GM21526 (cell line): Measurements from ENCODE around the gene ATG101.

Experiments used
- ATAC-seq: cut with Tn5 transposase; IDR thresholded peaks from one replicate; pipeline ENCODE4 v1.9.1; 2021; ENCODE audit warnings: moderate library complexity; ENCODE audit not compliant: unreplicated experiment, low FRiP score

ATG101 gene

DNA sequence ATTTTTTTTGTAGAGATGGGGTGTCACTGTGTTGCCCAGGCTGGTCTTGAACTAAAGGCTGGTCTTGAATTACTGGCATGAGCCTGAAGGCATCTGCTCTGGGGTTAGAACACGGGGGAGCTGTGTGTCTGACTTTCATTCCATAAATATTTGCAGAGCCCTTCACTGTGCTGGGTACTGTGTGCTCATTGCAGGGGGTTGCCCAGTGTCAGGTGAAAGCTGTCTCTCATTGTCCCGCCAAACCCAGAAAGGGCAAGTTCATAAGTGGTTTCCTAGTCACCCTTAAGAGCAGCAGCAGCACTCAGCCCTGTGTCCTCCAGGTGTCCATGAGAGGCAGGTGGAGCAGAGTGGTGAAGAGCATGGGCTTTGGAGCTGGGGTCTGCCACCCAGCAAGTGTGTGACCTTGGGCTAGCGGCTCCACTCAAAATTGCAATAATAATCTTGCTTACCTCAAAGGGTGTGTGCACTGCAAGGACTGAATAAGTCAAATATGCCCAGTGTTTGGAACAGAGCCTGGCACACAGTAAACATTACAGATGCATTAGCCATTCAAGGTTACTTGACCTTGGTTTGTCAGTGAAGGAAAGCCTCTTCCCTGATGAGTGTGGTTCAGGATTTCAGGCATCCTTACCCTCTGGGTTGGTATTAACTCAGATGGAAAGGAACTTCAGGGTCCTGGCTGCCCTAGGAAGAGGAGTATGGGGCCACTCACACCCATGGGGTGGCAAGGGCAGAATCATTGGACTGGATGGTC, 5.4 kb downstream of the ATG101 start:
- no peak for ATAC-seq

DNA sequence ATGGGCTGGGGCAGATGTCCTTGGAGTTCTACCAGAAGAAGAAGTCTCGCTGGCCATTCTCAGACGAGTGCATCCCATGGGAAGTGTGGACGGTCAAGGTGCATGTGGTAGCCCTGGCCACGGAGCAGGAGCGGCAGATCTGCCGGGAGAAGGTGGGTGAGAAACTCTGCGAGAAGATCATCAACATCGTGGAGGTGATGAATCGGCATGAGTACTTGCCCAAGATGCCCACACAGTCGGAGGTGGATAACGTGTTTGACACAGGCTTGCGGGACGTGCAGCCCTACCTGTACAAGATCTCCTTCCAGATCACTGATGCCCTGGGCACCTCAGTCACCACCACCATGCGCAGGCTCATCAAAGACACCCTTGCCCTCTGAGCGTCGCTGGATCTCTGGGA, 7.0 kb downstream of the ATG101 start:
- ATAC-seq: no peak

DNA sequence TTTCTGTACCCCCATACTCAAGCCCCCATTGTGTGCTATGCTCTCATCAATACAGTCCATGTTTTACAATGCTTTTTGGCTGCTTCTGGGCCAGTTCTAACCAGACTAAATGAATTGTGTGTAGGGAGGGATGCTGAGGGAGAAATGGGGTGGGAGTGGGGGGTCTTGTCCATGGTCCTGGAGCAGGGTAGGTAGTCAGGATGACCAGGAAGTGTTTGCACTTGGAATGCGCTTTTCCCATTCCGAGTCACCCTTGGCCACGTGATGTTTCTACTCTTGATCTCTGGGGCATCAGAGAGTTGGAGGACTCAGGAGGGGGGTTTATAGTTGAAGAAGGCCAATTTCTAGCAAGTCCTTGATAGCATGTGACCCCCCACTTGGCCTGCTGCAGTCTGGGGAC, 8.5 kb downstream of the ATG101 start:
- ATAC-seq: no peak

DNA sequence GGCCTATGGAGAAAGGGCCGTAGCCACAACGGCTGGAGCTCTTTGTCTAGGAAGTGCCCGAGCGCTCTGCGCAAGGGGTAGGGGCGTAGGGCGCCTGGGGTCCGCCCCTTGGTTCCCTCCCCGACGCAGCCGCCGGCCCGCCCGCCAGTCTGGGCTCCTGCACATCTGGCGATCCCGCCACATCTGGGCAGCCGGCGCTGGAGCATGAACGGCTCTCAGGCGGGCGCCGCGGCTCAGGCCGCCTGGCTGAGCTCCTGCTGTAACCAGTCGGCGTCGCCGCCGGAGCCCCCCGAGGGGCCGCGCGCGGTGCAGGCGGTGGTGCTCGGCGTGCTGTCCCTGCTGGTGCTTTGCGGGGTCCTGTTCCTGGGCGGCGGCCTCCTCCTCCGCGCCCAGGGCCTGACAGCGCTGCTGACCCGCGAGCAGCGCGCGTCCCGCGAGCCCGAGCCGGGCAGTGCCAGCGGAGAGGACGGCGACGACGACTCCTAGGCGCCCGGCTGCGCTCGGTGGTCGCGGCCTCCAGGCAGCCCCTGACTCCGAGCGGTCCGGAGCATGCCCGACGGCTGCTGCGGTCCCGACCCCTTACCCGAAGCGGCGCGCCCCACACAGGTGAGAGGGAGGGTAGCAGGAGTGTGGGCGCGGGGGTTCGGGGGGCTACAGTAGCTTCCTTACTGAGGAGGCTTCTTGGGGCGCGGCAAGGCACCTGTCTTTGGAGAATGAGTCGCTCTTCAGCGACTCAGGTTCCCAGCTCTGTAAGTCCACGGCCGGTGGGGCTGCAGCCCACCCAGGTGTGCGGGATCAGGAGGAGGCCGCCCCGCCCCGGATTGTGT, 10.0 kb downstream of the ATG101 start, which contains the start of gene SMIM41:
TSS of gene SMIM41 (plus strand) at position 129 of the 827 bp plus-strand sequence. CDS start at position 205, 76 bp downstream.
- ATAC-seq: no peak

DNA sequence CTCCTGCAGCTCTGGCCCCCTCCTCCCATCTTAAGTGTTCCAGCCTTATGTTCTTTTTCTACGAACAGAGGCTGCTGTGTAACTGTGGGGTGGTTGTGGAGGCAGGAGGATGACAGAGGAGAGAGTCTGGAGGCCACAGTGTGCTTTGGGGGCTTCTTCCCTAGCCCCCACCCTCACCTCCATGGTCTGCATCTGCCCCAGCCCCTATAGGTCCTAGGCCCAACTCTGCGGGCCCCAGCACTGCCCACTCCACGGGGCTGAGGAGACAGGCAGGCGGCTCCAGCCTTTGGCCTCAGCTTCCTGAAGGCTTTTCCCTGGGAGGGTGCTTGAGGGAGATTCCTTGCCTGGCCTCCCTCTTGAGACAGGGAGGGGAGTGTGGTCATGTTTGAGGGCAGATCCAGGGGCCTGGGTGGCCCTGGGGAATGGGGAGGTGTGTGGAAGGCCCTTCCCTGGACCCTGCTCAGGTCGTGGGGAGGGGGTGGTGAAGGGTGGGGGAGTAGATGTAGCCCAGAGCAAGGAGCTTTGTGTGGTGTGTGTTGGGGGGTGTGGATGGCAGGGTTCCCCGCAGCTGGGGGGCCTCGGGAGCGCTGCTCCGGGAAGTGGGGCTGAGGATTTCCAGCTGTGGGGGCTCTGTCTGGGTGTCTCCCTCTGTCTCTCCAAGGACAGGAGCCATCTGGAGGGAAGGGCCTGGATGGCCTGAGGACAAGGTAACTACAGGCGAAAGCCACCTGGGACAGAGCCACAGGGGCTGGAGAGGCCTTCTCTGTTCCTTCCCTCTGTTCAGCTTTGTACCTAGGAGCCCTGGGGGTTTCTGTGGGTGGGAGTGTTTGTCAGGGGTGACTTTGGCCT, 10.8 kb downstream of the ATG101 start:
- no peak for ATAC-seq

DNA sequence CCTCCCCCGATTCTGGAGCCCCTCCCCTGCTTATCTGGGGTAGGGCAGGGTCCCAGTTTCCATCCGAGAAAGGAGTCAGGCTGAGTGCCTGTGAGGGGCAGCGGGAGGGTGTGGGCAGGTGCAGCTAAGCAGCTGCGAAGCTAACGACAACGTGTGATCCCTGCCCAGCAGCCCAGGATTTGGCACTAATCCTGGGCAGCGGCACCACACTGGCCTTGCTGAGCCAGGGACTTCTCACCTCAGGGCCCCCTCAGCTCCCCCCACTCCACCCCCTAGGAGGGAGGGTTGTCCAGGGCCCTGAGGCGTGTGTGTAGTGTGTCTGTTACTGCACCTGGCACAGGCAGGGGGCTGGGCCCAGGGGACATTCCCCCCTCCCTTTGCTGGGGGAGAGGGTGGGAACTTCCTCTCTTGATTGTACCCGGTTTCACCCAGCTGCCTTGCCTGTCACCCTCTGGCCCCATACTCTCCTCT, 11.5 kb downstream of the ATG101 start:
- no peak for ATAC-seq

DNA sequence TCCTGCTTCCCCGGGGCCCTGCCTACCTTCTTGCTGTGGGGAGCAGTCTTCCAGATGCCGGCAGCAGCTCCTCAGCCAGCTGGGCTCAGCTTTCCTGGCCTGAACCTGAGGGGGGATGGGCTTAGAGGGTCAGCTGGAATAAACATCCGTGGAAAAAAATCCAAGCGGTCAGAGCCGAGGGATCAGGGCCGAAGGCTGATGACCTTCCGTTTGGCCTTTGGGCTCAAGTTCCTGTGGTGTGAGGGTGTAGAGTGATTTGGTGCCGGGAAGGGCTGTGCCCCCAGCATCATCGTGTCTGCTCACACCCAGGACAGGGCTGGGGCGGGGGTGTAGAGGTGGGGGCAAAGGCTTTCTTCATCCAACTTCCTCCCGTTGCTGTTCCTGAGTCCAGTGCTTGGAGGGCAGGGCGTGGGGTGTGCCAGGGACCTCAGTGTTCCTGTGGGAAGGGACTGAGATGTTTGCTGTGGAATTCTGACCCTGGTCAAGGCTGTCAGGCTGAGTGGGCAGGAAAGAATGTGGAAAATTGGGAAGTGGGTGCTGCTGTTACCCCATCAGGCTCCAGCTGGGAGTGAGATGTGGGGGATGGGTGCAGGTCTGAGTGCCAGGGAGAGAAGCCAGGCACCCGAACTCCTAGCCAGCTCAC, 12.4 kb downstream of the ATG101 start:
- no peak for ATAC-seq

DNA sequence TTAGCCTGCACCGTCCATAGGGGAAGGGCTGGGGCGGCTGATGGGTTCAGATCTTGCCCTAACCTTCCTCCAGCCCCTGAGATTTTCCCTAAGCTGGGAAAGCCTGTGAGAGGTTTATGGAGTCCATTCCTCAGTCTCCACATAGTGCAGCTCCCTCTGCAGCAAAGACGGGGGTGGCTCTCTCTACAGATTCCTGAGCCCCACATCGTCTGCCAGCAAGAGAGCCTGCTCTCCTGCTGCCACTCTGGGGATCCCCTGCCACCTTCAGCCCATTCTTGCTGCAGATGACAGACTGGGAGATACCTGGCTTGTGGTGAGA, 12.8 kb downstream of the ATG101 start:
- ATAC-seq: no peak

DNA sequence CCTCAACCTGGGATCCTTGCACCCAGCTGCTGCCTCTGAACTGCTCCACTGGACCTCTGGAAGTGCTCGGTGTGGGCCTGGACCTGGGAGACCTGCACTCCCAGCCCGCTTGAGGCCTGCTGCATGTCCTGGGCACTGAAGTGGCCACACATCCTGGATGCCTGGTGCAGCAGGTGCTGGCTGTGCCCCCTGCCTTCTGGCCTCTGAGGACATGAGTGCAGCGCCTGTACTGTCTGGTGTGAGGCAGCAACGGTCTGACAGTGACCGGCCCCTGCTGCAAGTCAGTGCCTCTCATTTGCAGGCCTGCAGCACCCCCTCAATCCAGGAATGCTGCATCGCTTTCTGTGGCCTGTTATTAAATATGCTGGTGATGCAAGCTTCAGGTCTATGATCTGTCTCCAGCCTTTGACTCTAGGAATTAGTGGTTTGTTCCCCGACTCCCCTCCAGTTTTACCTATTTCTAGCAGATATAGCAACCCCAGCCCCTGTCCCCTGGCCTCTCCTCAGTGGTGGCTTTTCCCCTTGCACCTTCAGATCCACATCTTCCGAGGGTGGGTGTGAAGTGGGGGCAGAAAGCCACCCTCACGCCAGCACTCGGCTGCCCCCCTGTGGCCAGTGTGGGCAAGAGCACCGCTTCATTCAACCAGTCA, 13.3 kb downstream of the ATG101 start:
- no peak for ATAC-seq

DNA sequence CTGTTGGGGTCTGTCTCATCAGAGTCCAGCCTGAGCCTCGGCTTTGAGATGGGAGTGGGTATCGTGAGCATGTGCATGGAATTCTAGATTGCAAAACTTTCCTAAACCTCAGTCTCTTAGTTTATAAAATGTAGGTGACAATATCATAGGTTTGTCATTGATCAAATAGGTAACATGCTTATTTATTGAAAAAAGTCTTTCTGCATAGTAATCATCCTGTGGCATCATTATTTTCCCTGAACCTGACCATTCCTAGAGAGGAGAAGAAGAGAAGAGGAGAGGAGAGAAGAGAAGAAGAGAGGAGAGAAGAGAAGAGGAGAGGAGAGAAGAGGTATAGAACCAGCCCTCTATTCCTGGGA, 13.8 kb downstream of the ATG101 start:
- ATAC-seq: no peak

DNA sequence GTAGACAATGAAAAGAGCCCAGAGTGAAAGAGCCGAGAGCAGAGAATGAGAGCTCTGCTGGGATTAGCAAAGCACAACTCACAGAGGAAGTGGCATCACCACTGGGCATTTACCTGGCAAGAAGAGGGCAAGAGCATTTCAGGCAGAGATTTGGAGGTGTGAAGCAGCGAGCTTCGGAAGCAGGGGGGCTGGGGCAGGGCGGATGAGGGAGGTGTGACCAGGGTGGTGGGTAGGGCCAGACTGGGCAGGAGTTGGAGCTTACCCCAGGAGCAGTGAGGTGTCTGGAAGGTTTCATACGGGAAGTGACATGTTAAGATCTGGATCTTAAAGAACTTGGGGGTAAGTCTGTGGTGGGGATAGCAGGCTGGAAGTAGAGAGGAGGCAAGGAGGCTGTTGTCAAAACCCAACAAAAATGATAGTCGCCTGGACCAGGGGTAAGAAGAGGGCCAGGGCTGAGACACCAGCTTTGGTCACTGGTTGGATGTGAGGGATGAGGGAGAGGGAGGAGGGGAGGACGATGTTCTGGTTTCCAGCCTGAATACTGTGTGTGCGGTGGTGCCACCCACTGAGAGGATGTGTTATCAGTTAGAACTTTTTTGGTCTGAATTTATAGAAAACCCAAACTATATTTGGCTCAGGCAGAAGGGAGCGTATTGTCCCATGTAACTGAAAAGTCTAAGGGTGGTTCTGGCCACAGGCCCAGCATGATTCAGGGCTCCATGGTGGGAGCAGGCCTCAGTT, 14.9 kb downstream of the ATG101 start:
- no peak for ATAC-seq

DNA sequence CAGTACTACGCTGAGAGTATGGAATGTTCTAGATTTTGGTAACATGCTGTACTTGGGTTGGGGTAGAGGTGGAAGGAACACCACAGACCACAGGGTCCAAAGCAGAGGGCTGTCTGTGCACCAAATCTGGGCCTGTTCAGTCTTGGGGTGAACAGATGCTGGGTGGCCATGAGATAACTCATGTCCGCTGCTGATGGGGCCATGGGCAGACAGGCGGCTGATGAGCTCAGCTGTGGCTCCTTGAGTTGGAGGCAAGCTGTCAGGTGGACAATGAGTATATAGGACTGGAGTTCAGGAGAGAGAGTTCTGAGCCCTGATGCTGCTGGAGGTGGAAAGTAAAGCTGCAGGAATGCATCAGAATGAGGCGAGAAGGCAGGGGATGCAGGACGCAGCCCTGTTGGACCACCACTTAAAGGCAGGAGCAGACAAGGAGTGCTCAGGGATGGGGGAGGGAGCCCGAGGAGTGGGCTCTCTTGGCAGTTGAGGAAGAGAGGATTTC, 16.0 kb downstream of the ATG101 start:
- no peak for ATAC-seq

DNA sequence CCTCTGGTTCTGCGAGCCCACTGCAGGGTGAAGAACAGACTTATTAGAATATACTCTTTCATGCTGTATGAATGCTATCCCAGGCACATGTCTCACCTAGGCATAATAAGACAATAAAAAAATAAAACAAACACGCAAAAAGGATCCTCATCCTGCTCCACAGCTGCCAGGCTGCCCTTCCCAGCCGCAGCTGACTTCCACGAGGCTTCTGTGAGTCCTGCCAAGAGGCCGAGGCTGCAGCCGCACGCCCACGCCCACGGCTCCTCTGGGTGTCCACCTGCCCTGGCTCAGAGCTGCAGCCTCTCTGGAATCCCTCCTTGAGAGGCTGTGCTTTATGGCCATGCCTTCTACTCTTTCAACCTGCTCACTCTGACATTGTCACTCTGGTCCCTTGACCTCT, 16.6 kb downstream of the ATG101 start:
- no peak for ATAC-seq

DNA sequence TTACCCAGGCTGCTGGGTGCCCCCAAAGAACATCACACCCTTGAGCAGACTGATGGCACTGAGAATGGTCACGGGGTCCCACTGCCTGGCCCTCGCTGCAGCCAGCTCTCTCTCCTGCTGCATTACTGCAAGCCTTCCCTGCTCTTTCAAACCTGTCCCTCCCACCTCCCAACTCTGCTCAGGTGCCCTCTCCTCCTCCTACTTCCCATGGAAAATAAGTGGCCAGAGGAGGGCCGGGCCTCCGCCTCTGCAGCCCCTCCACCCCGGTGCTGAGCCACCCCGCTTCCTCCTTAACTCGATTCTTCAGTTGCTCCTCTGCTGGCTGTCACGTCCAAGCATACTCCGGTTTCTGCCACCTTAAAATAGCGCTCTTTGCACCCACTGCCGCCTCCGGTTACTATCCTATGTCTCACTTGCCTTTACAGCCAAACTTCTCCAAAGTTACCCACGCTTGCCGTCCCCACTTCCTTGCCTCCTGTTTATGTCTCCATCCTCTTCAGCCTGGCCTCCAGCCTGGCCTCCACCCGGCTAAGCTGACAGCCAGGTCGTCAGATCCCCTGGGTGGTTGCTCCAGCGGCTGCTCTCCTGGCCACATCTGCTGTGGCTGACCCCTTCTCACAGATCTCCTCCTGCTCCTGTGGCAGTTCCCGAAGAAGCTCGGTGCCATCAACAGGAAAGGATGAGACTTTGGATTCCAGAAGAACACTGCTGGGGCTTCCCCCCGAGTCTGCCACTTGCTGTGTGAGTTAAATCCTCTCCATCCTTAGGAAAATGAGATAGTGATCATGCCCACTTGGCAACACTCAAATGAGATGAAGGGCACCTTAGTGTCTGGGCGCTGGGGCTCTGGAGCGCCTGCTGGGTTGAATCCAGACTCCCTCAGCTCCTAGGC, 17.4 kb downstream of the ATG101 start:
- ATAC-seq: no peak

DNA sequence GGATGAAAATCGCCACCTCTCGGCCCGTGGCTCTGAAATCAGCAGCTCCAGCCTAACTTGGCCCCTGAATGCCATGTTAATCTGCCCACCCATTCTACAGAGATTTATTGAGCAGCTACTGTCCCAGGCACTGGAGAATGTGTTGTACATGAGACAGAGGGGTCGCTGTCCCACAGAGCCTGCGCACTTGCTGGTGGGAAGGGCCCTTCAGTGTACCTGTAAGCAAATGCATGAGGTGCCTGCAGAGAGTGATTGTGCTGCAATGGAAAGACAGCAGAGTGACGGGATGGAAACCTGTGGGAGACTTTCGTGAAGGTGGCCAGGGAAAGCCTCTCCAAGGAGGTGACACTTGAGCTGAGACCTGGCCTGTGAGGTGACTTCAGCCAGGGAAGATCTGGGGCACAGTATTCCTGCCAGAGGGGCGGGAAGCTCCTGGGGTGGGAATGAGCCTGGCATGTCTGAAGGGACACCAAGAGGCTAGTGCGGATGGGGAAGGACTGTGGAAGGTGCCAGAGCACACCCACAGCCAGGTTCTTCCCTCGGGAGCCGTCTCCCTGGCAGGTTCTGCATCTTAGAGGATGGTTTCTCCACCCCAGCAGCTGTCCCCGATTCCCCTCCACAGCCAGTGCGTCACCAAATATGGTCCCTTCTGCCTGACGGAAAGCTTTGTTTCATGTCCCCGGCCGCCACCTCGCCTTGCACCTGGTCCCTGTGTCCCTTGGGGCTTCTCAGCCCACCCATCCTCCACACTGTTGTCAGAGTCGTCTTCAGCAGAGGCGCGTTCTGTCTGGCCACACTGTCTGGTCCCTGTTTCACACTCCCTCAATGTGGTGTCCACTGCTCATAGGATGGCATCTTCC, 18.4 kb downstream of the ATG101 start:
- ATAC-seq: no peak

DNA sequence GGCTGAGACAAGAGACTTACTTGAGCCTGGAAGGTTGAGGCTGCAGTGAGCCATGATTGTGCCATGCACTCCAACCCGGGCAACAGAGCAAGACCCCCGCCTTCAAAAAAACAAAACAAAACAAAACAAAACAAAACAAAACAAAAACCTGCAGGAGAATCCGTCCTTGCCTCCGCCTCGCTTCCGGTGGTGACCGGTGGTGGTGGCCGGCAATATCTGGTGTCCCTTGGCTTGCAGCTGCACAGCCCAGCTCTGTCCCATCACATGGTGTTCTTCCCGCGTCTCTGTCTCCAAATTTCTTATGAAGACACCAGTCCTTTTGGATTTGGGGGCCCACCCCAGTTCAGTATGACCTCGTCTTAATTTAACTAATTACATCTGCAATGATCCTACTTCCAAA, 19.7 kb downstream of the ATG101 start:
- no peak for ATAC-seq

DNA sequence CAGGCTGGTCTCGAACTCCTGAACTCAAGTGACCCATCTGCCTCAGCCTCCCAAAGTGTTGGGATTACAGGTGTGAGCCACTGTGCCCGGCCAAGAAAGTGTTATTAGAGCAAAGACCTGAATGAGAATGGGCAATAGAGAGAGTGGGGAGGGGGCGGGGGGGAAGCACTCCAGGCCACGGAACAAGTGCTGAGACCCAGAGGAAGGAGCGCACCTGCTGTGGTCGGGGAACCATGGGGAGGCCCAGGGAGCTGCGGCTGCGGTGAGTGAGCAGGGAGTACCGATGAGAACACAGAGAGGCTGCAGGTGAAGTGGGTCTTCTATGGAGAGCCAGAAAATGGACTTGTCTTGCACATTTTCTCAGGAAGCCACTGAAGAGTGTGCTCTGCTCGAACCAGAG, 20.5 kb downstream of the ATG101 start:
- ATAC-seq: no peak
